IPS-15b (cell line): ENCODE data around the gene LAIR1.
A peak's percentile ranks its signal among the peaks of the same experiment; 100 is the strongest.
"Not testable (repeated sequence)": the region's sequence is repeated elsewhere in the genome, so short reads cannot be mapped to it uniquely, and the experiment has no call there.

ENCODE experiments used
- H3K27me3 ChIP-seq: one replicate; pipeline ENCODE4 v1.6.1; 2013; ENCODE audit warnings: low read length; ENCODE audit not compliant: control insufficient read depth, insufficient read depth
- H3K36me3 ChIP-seq: one replicate; pipeline ENCODE4 v1.6.1; 2013; ENCODE audit warnings: low read length; ENCODE audit not compliant: control insufficient read depth, insufficient read depth
- H3K4me1 ChIP-seq: one replicate; pipeline ENCODE4 v1.6.1; 2013; ENCODE audit warnings: mild to moderate bottlenecking, low read length; ENCODE audit not compliant: control insufficient read depth, insufficient read depth
- H3K4me3 ChIP-seq: one replicate; pipeline ENCODE4 v1.5.1; 2013; ENCODE audit warnings: low read depth, low read length
- H3K9ac ChIP-seq: one replicate; pipeline ENCODE4 v1.6.1; 2013; ENCODE audit warnings: low read depth, mild to moderate bottlenecking, low read length
- H3K9me3 ChIP-seq: one replicate; pipeline ENCODE4 v1.6.1; 2013; ENCODE audit warnings: mild to moderate bottlenecking, low read length; ENCODE audit not compliant: control insufficient read depth, insufficient read depth

The LAIR1 gene

GRCh38 chr19:54322934-54323333, 41.8 kb downstream of the LAIR1 start:
- not testable (repeated sequence) for H3K9me3 ChIP-seq, H3K9ac ChIP-seq, H3K36me3 ChIP-seq, H3K27me3 ChIP-seq, H3K4me3 ChIP-seq
- peaks cover 16% of the 10 kb centered on the region for H3K4me1 ChIP-seq

GRCh38 chr19:54322295-54322694, 42.4 kb downstream of the LAIR1 start:
- peaks cover 16% of the 10 kb centered on the region for H3K4me1 ChIP-seq
- not testable (repeated sequence) for H3K9me3 ChIP-seq, H3K36me3 ChIP-seq, H3K27me3 ChIP-seq, H3K4me3 ChIP-seq, H3K9ac ChIP-seq

GRCh38 chr19:54319892-54320670, 44.6 kb downstream of the LAIR1 start:
- no peak overlapping the region for H3K9ac ChIP-seq
- H3K27me3 ChIP-seq, result peaks cover 3% of the 10 kb centered on the region
- no peaks in the 10 kb centered on the region for H3K36me3 ChIP-seq
- peaks cover 13% of the 10 kb centered on the region for H3K4me1 ChIP-seq
- no peaks in the 10 kb centered on the region for H3K9me3 ChIP-seq
- no peak overlapping the region for H3K4me3 ChIP-seq

- peaks cover 5% of the 10 kb centered on the region for H3K4me1 ChIP-seq
- H3K27me3 ChIP-seq, result peaks cover 3% of the 10 kb centered on the region
- H3K9me3 ChIP-seq, result no peaks in the 10 kb centered on the region
- H3K4me3 ChIP-seq, result no peak overlapping the region
- H3K36me3 ChIP-seq, result no peaks in the 10 kb centered on the region
- no peak overlapping the region for H3K9ac ChIP-seq
These were observed 45.7 kb downstream of the LAIR1 start for GRCh38 chr19:54319049-54319448.

GRCh38 chr19:54317965-54318240, 46.8 kb downstream of the LAIR1 start:
- Histone ChIP-seq H3K4me3 (peak overlapping the region; percentile 37), H3K9me3 (no peaks in the 10 kb centered on the region), H3K9ac (no peak overlapping the region), H3K27me3 (peaks cover 3% of the 10 kb centered on the region), H3K36me3 (no peaks in the 10 kb centered on the region), H3K4me1 (no peaks in the 10 kb centered on the region)

GRCh38 chr19:54317108-54317964, 47.4 kb downstream of the LAIR1 start:
- no peaks in the 10 kb centered on the region for H3K4me1 ChIP-seq
- peak overlapping the region; percentile 37 for H3K4me3 ChIP-seq
- H3K9ac ChIP-seq, result peak overlapping the region; percentile 79
- H3K27me3 ChIP-seq, result peaks cover 3% of the 10 kb centered on the region
- H3K36me3 ChIP-seq, result no peaks in the 10 kb centered on the region
- no peaks in the 10 kb centered on the region for H3K9me3 ChIP-seq

- Histone ChIP-seq H3K4me1 (no peaks in the 10 kb centered on the region), H3K4me3 (peak overlapping the region; percentile 8), H3K9ac (peak overlapping the region; percentile 79), H3K9me3 (no peaks in the 10 kb centered on the region), H3K36me3 (no peaks in the 10 kb centered on the region), H3K27me3 (no peaks in the 10 kb centered on the region)
These were observed 48.0 kb downstream of the LAIR1 start for GRCh38 chr19:54316746-54317107.

- no peaks in the 10 kb centered on the region for H3K36me3 ChIP-seq
- no peaks in the 10 kb centered on the region for H3K27me3 ChIP-seq
- H3K9ac ChIP-seq, result no peak overlapping the region
- H3K9me3 ChIP-seq, result no peaks in the 10 kb centered on the region
- no peaks in the 10 kb centered on the region for H3K4me1 ChIP-seq
- no peak overlapping the region for H3K4me3 ChIP-seq
These were observed 48.8 kb downstream of the LAIR1 start for GRCh38 chr19:54315956-54316355.

GRCh38 chr19:54312436-54313377, 52.0 kb downstream of the LAIR1 start, which contains the start of gene LILRA5:
TSS of gene LILRA5 (minus strand) at chr19:54313166. CDS start at chr19:54313019, 147 bp downstream.
- Histone ChIP-seq H3K36me3 (no peaks in the 10 kb centered on the region), H3K9me3 (no peaks in the 10 kb centered on the region), H3K4me1 (no peaks in the 10 kb centered on the region), H3K27me3 (no peaks in the 10 kb centered on the region), H3K4me3 (no peak within 1 kb of the TSS), H3K9ac (no peak within 1 kb of the TSS)

- no peaks in the 10 kb centered on the region for H3K27me3 ChIP-seq
These were observed 52.7 kb downstream of the LAIR1 start for GRCh38 chr19:54312011-54312410.

GRCh38 chr19:54311486-54311885, 53.2 kb downstream of the LAIR1 start:
- no peaks in the 10 kb centered on the region for H3K4me1 ChIP-seq
- H3K4me3 ChIP-seq, result no peak overlapping the region
- no peaks in the 10 kb centered on the region for H3K27me3 ChIP-seq
- no peaks in the 10 kb centered on the region for H3K36me3 ChIP-seq
- H3K9me3 ChIP-seq, result no peaks in the 10 kb centered on the region
- H3K9ac ChIP-seq, result no peak overlapping the region

More at GRCh38 chr19:54312011-54312410, 52.7 kb downstream of the LAIR1 start:
- H3K4me3 ChIP-seq, result no peak overlapping the region
- no peaks in the 10 kb centered on the region for H3K4me1 ChIP-seq
- no peaks in the 10 kb centered on the region for H3K36me3 ChIP-seq
- H3K9ac ChIP-seq, result no peak overlapping the region
- no peaks in the 10 kb centered on the region for H3K9me3 ChIP-seq
